ENCODE data around the gene DGLUCY.

The DGLUCY gene

GRCh38 chr14:91255026-91255695 is 141.3 kb downstream of the DGLUCY start:
- no peak overlapping the region for H3K27ac ChIP-seq (ENCODE audit: extremely low read depth, low read depth, low read length)
- H3K4me3 ChIP-seq (ENCODE audit: low read depth, low read length), result no peak overlapping the region
- ChIA-PET POLR2A (no interaction called here), CTCF (no interaction called here)
- no peaks in the 10 kb centered on the region for H3K9me3 ChIP-seq (ENCODE audit: control insufficient read depth, insufficient read depth, low read depth, low read length)
- 0 out of 2 replicates have a peak, but pooled peaks have one; percentile 13 for TF ChIP-seq PRDM1 (tag by site-specific recombination; IDR thresholded peaks at IDR 0.05)
- no peak for TF ChIP-seq KLF10 (tag by site-specific recombination; IDR thresholded peaks at IDR 0.05)
- TF ChIP-seq ZBTB7A (tag by site-specific recombination; IDR thresholded peaks at IDR 0.05; ENCODE audit: low read depth), result no peak
- no peak for TF ChIP-seq ZNF23 (tag by site-specific recombination; IDR thresholded peaks at IDR 0.05; ENCODE audit: borderline replicate concordance)
- no peak for TF ChIP-seq ZNF239 (tag by site-specific recombination; IDR thresholded peaks at IDR 0.05)
- peak; percentile 18; the same call in 1 of the 2 replicates for TF ChIP-seq EGR2 (tag by site-specific recombination; IDR thresholded peaks at IDR 0.05; ENCODE audit: low read depth)
- peak; percentile 51 for TF ChIP-seq CTCF (tag by site-specific recombination; IDR thresholded peaks at IDR 0.05)
- no peak for TF ChIP-seq BCL6B (tag by site-specific recombination; IDR thresholded peaks at IDR 0.05)
- no peak for TF ChIP-seq ZNF416 (tag by site-specific recombination; IDR thresholded peaks at IDR 0.05)
- no peak for TF ChIP-seq ZNF561 (tag by site-specific recombination; IDR thresholded peaks at IDR 0.05; ENCODE audit: borderline replicate concordance)
- no peak for TF ChIP-seq ZNF366 (tag by site-specific recombination; conservative IDR thresholded peaks at IDR 0.05)
- no peak for TF ChIP-seq ZNF501 (tag by site-specific recombination; IDR thresholded peaks at IDR 0.05)
- TF ChIP-seq ZFHX2 (tag by site-specific recombination; conservative IDR thresholded peaks at IDR 0.05), result peak; percentile 30
- H3K4me1 ChIP-seq (ENCODE audit: control insufficient read depth, insufficient read depth, low read length), result 0 out of 2 replicates have a peak, but pooled peaks cover 8% of the 10 kb centered on the region
- no peaks in the 10 kb centered on the region for H3K36me3 ChIP-seq (ENCODE audit: control insufficient read depth in 2 of 2, insufficient read depth in 1 of 2, low read length in 2 of 2)

GRCh38 chr14:91256661-91257060 is 142.8 kb downstream of the DGLUCY start:
- CTCF ChIA-PET, result interaction anchor here (0.6 to 3.0 kb wide), 2 partner anchors 8 to 79 kb away, joined by 3 to 10 read pairs; no protein-coding TSS in a partner anchor
- POLR2A ChIA-PET, result no interaction called here
- H3K9me3 ChIP-seq (ENCODE audit: control insufficient read depth, insufficient read depth, low read depth, low read length), result no peaks in the 10 kb centered on the region
- H3K4me3 ChIP-seq (ENCODE audit: low read depth, low read length), result no peak overlapping the region
- H3K27ac ChIP-seq (ENCODE audit: extremely low read depth, low read depth, low read length), result no peak overlapping the region
- H3K4me1 ChIP-seq (ENCODE audit: control insufficient read depth, insufficient read depth, low read length), result 0 out of 2 replicates have a peak, but pooled peaks cover 8% of the 10 kb centered on the region
- no peaks in the 10 kb centered on the region for H3K36me3 ChIP-seq (ENCODE audit: control insufficient read depth in 2 of 2, insufficient read depth in 1 of 2, low read length in 2 of 2)
- TF ChIP-seq ZFP3 (tag by site-specific recombination; IDR thresholded peaks at IDR 0.05; ENCODE audit: low read depth) (no peak), ZNF362 (tag by site-specific recombination; IDR thresholded peaks at IDR 0.05) (no peak), SCRT1 (tag by site-specific recombination; IDR thresholded peaks at IDR 0.05; ENCODE audit: borderline replicate concordance) (no peak), ZNF146 (tag by site-specific recombination; IDR thresholded peaks at IDR 0.05) (no peak), ZNF791 (tag by site-specific recombination; IDR thresholded peaks at IDR 0.05) (no peak), ZNF10 (tag by site-specific recombination; IDR thresholded peaks at IDR 0.05) (no peak), BCL11A (tag by site-specific recombination; IDR thresholded peaks at IDR 0.05; ENCODE audit: low read depth) (no peak), GLI2 (tag by site-specific recombination; IDR thresholded peaks at IDR 0.05; ENCODE audit: borderline replicate concordance, low read depth) (no peak), ZNF518A (tag by site-specific recombination; conservative IDR thresholded peaks at IDR 0.05; ENCODE audit: low read depth) (no peak), ZNF169 (tag by site-specific recombination; IDR thresholded peaks at IDR 0.05) (no peak), HOXD13 (CRISPR knock-in tag; IDR thresholded peaks at IDR 0.05; ENCODE audit: borderline replicate concordance) (no peak)
